MM.1S (cell line): ENCODE results near the gene AP3B1.

Experiments
- DNase-seq: peaks from one replicate; pipeline ENCODE4 v3.0.0-alpha.2; 2015
- H2AFZ ChIP-seq: fragments of 300-600 bp; sonication (generic); 2 replicates; pipeline ENCODE4 v1.6.0; 2016; ENCODE audit warnings: antibody characterized with exemption, low read length
- H3F3A ChIP-seq: fragments of 300-600 bp; sonication (generic); 2 replicates; pipeline ENCODE4 v1.6.1; 2016; ENCODE audit warnings: mild to moderate bottlenecking, antibody characterized with exemption, low read length, moderate library complexity, mixed read lengths; ENCODE audit not compliant: insufficient read depth
- H3K27ac ChIP-seq: fragments of 300-600 bp; sonication (generic); 2 replicates; pipeline ENCODE4 v1.5.1; 2016; ENCODE audit warnings: mild to moderate bottlenecking, low read length
- H3K27me3 ChIP-seq: fragments of 300-600 bp; sonication (generic); replicated peaks from 2 replicates; pipeline ENCODE4 v1.6.0; 2016; ENCODE audit warnings: low read length; ENCODE audit not compliant: insufficient read depth
- H3K36me3 ChIP-seq: fragments of 300-600 bp; sonication (generic); replicated peaks from 2 replicates; pipeline ENCODE4 v1.6.1; 2016; ENCODE audit warnings: mild to moderate bottlenecking, low read length, mixed read lengths; ENCODE audit not compliant: insufficient read depth
- H3K4me1 ChIP-seq: fragments of 300-600 bp; sonication (generic); 2 replicates; pipeline ENCODE4 v1.6.1; 2016; ENCODE audit warnings: low read length, mixed read lengths
- H3K4me2 ChIP-seq: fragments of 300-600 bp; sonication (generic); 2 replicates; pipeline ENCODE4 v1.6.0; 2016; ENCODE audit warnings: low read depth, low read length
- H3K4me3 ChIP-seq: fragments of 300-600 bp; sonication (generic); 2 replicates; pipeline ENCODE4 v1.5.1; 2016; ENCODE audit warnings: low read length, mixed read lengths
- H3K79me2 ChIP-seq: fragments of 300-600 bp; sonication (generic); 2 replicates; pipeline ENCODE4 v1.6.1; 2016; ENCODE audit warnings: mixed run types, low read length, mixed read lengths
- H3K9ac ChIP-seq: fragments of 300-600 bp; sonication (generic); 2 replicates; pipeline ENCODE4 v1.6.1; 2016; ENCODE audit warnings: low read length, mixed read lengths
- H3K9me2 ChIP-seq: fragments of 300-600 bp; sonication (generic); replicated peaks from 2 replicates; pipeline ENCODE4 v1.6.1; 2016; ENCODE audit warnings: mild to moderate bottlenecking, low read length, mixed read lengths; ENCODE audit not compliant: insufficient read depth
- H3K9me3 ChIP-seq: fragments of 300-600 bp; sonication (generic); replicated peaks from 2 replicates; pipeline ENCODE4 v1.6.1; 2016; ENCODE audit warnings: mild to moderate bottlenecking, low read length, mixed read lengths; ENCODE audit not compliant: insufficient read depth
- H4K20me1 ChIP-seq: fragments of 300-600 bp; sonication (generic); 2 replicates; pipeline ENCODE4 v1.6.1; 2016; ENCODE audit warnings: mild to moderate bottlenecking, low read length, moderate library complexity, mixed read lengths; ENCODE audit not compliant: insufficient read depth
- EZH2 ChIP-seq: fragments of 300-600 bp; sonication (generic); optimal IDR thresholded peaks from 2 replicates; pipeline ENCODE3; 2017; ENCODE audit warnings: low read depth, mild to moderate bottlenecking, antibody characterized with exemption, low read length, mixed read lengths
- EZH2phosphoT487 ChIP-seq: fragments of 300-600 bp; sonication (generic); IDR thresholded peaks from 2 replicates; pipeline ENCODE4 v1.6.1; 2018; ENCODE audit warnings: antibody characterized with exemption, low read length
- TF ChIP-seq, protein P1 (sequence below): fragments of 300-600 bp; sonication (generic); IDR thresholded peaks from 2 replicates; pipeline ENCODE4 v1.5.1; 2016; ENCODE audit warnings: antibody characterized with exemption, low read length, mixed read lengths

AP3B1 gene

DNA sequence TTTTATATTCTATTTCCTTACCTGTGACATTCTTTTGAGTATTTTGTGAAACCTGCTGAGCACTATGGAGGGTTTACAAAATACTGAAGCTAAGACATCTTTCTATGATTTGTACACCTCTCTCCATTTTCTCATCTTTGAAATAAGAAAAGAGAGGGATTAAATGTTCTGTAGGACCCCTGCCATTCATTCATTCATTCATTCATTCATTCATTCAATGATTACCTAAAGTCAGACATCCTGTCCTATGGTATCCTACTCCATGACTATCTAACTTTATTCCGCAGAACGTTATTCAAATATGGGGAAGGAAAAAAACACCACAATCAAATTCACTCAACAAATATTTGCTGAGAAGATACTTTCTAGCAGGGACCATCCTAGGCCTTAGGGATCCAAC lies 51.4 kb downstream of the AP3B1 start:
- no peak for DNase-seq
- Histone ChIP-seq H3K79me2 (no peaks in the 10 kb centered on the region), H3K27ac (no peak overlapping the region), H3K27me3 (no peaks in the 10 kb centered on the region), H3F3A (no peaks in the 10 kb centered on the region), H3K36me3 (no peaks in the 10 kb centered on the region), H3K9me2 (no peaks in the 10 kb centered on the region), H3K9me3 (no peaks in the 10 kb centered on the region), H4K20me1 (no peaks in the 10 kb centered on the region), H2AFZ (no peak overlapping the region), H3K4me2 (no peak overlapping the region), H3K4me1 (no peaks in the 10 kb centered on the region), H3K9ac (no peak overlapping the region), H3K4me3 (no peak overlapping the region)
- TF ChIP-seq EZH2phosphoT487: no peak
- TF ChIP-seq, protein P1, sequence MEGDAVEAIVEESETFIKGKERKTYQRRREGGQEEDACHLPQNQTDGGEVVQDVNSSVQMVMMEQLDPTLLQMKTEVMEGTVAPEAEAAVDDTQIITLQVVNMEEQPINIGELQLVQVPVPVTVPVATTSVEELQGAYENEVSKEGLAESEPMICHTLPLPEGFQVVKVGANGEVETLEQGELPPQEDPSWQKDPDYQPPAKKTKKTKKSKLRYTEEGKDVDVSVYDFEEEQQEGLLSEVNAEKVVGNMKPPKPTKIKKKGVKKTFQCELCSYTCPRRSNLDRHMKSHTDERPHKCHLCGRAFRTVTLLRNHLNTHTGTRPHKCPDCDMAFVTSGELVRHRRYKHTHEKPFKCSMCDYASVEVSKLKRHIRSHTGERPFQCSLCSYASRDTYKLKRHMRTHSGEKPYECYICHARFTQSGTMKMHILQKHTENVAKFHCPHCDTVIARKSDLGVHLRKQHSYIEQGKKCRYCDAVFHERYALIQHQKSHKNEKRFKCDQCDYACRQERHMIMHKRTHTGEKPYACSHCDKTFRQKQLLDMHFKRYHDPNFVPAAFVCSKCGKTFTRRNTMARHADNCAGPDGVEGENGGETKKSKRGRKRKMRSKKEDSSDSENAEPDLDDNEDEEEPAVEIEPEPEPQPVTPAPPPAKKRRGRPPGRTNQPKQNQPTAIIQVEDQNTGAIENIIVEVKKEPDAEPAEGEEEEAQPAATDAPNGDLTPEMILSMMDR: no peak
- no peak for TF ChIP-seq EZH2

DNA sequence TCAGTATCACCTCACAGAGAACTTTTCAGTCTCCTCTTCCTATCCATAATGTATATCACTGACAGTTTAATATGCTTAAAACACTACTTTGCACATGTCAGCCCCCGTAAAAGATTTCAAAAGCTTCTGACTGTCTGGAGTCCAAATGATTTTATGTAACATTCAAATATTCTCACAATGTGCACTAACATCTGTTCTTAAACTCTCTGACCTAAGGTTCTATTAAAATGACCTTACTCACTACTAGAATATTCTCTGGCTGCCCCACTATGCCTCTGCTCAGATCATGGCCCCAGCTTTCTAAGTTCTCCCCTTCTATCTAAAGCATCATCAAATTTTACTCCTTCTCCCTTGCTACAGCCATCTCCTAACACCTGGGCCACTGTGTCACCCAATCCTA lies 52.5 kb downstream of the AP3B1 start:
- Histone ChIP-seq H3K9me2 (no peaks in the 10 kb centered on the region), H3K9ac (no peak overlapping the region), H3K4me3 (no peak overlapping the region), H3K36me3 (no peaks in the 10 kb centered on the region), H2AFZ (no peak overlapping the region), H3K79me2 (no peaks in the 10 kb centered on the region), H4K20me1 (no peaks in the 10 kb centered on the region), H3K4me2 (no peak overlapping the region), H3K27ac (no peak overlapping the region), H3F3A (no peaks in the 10 kb centered on the region), H3K9me3 (no peaks in the 10 kb centered on the region), H3K4me1 (no peaks in the 10 kb centered on the region), H3K27me3 (no peaks in the 10 kb centered on the region)
- TF ChIP-seq, protein P1: no peak
- DNase-seq: no peak

DNA sequence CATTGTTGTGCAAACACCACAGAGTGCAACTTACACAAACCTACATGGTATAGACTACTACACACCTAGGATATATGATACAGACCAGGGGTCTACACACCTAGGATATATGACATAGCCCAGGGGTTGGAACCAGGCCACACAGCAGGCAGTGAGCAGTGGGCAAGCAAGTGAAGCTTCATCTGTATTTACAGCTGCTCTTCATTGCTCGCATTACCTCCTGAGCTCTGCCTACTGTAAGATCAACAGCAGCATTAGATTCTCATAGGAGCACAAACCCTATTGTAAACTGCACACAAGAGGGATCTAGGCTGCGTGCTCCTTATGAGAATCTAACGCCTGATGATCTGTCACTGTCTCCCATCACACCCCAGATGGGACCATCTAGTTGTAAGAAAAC lies 56.6 kb downstream of the AP3B1 start:
- Histone ChIP-seq H2AFZ (no peak overlapping the region), H3K79me2 (no peaks in the 10 kb centered on the region), H3F3A (no peaks in the 10 kb centered on the region), H4K20me1 (no peaks in the 10 kb centered on the region), H3K9me3 (no peaks in the 10 kb centered on the region), H3K4me3 (no peak overlapping the region), H3K9me2 (no peaks in the 10 kb centered on the region), H3K36me3 (no peaks in the 10 kb centered on the region), H3K27me3 (no peaks in the 10 kb centered on the region), H3K9ac (no peak overlapping the region), H3K4me2 (no peak overlapping the region), H3K27ac (no peak overlapping the region), H3K4me1 (no peaks in the 10 kb centered on the region)
- TF ChIP-seq EZH2phosphoT487 (no peak), EZH2 (no peak)
- TF ChIP-seq, protein P1: no peak
- DNase-seq: no peak

DNA sequence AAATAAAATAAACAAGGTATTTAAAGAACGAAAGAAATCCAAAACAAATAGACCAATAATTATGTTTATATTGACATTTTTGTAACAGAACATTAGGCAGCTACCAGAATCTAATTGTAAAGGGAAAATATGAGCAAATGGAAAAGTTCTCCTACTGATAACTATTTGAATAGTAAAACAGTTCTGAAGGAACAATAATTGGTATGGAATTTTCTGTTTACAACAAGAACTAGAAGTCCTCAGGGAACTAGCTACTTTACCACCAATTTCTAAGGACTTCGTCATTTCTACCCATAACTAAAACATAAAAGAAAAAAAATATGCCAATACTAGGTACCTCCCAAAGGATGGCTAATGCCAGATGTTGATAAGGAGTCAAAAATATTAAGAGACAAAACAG lies 58.5 kb downstream of the AP3B1 start:
- no peak for DNase-seq

More for the DNA sequence above, 58.5 kb downstream of the AP3B1 start:
- Histone ChIP-seq H3K9me3 (no peaks in the 10 kb centered on the region), H3K9me2 (no peaks in the 10 kb centered on the region), H3K4me2 (no peak overlapping the region), H3K36me3 (no peaks in the 10 kb centered on the region), H3K4me3 (no peak overlapping the region), H4K20me1 (no peaks in the 10 kb centered on the region), H3K79me2 (no peaks in the 10 kb centered on the region), H3K9ac (no peak overlapping the region), H2AFZ (no peak overlapping the region), H3K27me3 (no peaks in the 10 kb centered on the region), H3K4me1 (no peaks in the 10 kb centered on the region), H3F3A (no peaks in the 10 kb centered on the region), H3K27ac (no peak overlapping the region)
- no peak for TF ChIP-seq EZH2phosphoT487
- TF ChIP-seq EZH2: no peak
